ENCODE measurements around the gene MMP24. TPM values are rescaled to one million over a fixed set of nuclear protein-coding genes. Genes with fewer than 3 reads are reported as not detected.

Gene MMP24
- 0.23 and 0.38 TPM in 2 replicates for total RNA-seq (ENCODE audit: low replicate concordance)

DNA sequence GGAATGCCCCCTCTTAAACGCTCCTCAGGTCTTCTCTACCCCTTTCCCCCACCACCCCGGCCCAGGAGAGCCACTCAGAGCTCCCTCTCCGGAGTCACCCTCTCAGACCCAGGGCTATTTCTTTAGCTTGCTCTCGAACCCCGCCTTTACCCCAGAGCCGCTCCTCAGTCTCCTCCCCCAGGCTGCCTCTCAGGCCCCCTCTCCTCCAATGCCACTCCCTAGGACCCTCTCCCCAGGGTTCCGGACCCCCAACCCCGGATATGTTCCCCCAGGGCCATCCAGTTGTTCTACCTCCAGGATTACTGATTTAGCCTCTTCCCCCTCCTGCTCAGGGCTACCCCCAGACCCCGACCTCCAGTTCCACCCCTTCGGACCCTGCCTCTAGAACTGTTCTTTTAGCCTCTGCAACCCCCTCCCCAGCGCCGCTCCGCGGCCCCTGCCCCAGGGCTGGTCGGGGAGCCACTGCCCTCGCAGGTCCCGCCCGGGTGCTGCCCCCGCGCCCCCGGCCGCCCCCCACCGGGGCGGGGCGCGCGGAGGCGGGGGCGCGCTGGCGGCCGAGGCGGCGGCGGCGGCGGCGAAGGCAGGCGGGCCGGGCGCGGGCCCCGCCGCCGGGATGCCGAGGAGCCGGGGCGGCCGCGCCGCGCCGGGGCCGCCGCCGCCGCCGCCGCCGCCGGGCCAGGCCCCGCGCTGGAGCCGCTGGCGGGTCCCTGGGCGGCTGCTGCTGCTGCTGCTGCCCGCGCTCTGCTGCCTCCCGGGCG is at the start of gene MMP24:
Gene MMP24 (plus strand): TSS at position 565 of the 758 bp plus-strand sequence. CDS start 49 bp downstream, at position 614.

DNA sequence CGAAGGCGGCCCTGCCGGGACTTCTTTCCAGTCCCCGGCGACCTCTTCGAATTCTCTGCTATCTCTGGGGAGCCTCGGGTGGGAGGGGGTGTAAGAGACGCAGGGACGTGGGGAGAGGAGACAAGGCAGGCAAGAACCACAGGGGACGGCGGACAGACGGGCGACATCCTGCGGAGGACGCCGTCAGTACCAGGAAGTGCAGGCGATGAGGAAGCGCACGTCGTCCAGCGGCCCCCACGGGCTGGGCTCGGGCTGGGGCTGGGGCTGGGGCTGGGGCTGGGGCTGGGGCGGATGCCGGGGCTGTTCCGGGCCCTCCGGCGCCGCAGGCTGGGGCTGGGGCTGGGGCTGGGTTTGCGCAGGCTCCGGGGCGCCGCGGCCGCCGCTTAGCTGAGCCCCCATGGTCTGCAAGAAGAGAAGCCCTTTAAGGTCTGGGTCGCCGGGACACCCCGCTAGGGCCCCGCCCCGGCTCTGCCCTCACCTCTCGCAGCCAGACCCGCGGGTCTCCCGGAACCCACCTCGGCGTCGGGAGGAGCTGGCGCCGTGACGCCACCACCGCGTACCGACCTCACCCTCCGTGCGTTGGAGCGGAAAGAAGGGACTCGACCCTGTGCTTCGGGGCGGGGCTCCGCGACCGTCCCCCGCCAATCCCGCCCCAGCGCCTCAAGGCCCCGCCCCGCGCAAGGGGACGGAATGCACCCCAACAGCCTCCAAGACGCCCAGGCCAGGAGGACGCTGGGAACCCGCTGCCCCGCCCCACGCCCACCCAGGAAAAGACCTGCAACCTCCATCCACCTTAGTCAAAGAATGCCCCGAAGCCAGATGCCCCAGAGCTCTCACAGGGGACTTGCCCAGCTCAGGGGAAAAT is 51.3 kb downstream of the MMP24 start, which contains the start of gene MMP24OS:
Gene MMP24OS (minus strand): TSS at position 592 of the 865 bp plus-strand sequence. CDS start 193 bp downstream, at position 399.

DNA sequence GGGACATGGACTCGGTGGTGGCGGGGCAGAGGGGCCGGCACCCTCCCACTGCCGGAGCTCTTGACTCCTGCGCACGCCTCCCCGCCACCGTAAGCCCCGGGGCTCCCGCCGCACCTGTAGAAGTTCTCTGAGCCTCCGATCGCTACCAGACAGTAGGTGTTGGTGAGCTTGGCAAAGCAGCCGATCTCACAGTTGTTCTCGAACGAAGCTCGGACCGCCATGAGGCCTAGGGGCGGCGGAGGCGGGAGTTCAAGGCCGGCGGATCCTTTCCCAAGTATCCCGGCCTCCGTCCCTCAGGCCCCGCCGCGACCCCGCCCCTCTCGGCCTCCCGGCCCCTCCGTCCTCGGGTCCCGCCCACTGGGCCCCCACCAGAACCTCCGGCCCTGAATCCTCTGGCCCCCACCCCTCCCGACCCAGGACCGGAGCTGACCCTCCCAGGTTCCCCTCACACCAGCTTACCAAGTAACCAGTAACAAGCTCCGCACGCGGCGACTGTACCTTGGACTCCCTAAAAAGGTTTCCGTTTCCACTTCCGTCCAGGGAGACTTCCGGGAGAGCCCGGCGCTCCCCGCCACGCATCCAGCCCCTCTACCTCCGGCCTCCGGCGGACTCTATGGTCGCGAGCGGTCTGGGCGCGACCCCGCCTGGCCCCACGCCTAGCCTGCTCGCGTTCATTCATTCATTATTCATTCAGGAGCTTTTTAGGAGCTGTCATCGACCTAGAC is 57.9 kb downstream of the MMP24 start, which contains the start of gene EIF6:
Gene EIF6 (minus strand): TSS at position 506 of the 725 bp plus-strand sequence. CDS start 285 bp downstream, at position 221.

DNA sequence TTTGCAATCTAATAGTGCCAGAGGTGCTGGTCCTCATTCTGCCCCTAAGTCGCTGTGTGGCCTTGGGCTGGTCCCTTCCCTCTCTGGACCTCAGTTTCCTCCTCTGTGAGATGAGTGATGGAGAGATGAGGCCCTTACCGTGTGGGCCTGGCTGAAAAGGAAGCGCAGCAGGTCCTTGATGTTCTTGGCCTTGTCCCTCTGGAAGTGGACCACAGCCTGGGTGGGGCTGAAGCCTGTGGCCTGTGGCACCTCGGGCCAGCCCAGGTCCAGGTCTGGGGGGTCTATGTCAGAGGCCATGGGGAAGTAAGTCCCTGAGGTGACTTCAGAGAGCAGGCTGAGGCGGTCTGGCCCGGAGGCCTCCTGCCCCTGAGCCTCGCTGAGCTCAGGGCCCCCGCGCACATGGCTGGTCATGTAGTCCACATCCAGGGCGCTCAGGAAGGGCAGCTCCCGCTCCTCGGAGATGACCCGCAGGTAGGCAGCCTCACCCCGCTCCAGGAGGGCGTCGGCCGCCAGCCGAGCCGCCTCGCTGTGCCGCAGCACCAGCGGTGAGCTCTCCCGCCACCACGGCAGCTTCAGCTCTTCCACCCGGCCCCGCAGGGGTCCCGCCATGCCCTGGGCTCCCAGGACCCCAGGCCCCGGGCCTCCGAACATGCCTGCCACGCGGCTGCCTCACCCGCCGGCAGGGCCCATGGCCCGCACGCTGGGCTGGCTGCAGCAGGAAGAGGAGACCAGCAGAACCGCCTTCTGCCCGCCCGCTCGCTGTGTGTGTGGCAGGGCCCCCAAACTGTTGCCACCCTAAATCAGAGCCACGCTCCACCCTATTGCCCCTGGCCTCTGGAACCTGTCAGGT is 65.4 kb downstream of the MMP24 start, which contains the start of gene FAM83C:
Gene FAM83C (minus strand): TSS at position 772 of the 850 bp plus-strand sequence. CDS start 121 bp downstream, at position 651.

Other genes starting within 250 kb of the MMP24 start
- 41.1 and 69.9 TPM in 2 replicates for gene TRPC4AP, start 133.9 kb upstream of the MMP24 start, total RNA-seq (ENCODE audit: low replicate concordance)
- 68.3 and 79.9 TPM in 2 replicates for gene EDEM2, start 79.4 kb upstream of the MMP24 start, total RNA-seq (ENCODE audit: low replicate concordance)
- gene PROCR, start 54.6 kb upstream of the MMP24 start, total RNA-seq (ENCODE audit: low replicate concordance) = 77.8 and 106 TPM in 2 replicates
- gene MMP24OS, start 51.4 kb downstream of the MMP24 start, total RNA-seq (ENCODE audit: low replicate concordance) = 10.9 and 49.0 TPM in 2 replicates
- 108 and 184 TPM in 2 replicates for gene EIF6, start 58.1 kb downstream of the MMP24 start, total RNA-seq (ENCODE audit: low replicate concordance)
- not detected in 2 replicates for gene FAM83C, start 65.7 kb downstream of the MMP24 start, total RNA-seq (ENCODE audit: low replicate concordance)
- gene UQCC1, start 185.3 kb downstream of the MMP24 start, total RNA-seq (ENCODE audit: low replicate concordance) = 25.5 and 34.3 TPM in 2 replicates
- 1.8 and 12.8 TPM in 2 replicates for gene GDF5, start 211.5 kb downstream of the MMP24 start, total RNA-seq (ENCODE audit: low replicate concordance)
- gene CEP250, start 228.9 kb downstream of the MMP24 start, total RNA-seq (ENCODE audit: low replicate concordance) = 16.4 and 38.3 TPM in 2 replicates